GM23338 (cell line): ENCODE data around the gene TMUB1. TPM values are rescaled to one million over a fixed set of nuclear protein-coding genes. Genes with fewer than 3 reads are reported as not detected.
A peak's percentile ranks its signal among the peaks of the same experiment; 100 is the strongest.

Experiments used
- ATAC-seq: fragments of 200-7000 bp; cut with Tn5 transposase; 3 replicates; pipeline ENCODE4 v1.9.1; 2020
- DNase-seq: peaks from one replicate; pipeline ENCODE4 v3.0.0-alpha.2; 2015; ENCODE audit warnings: low spot score
- H2AFZ ChIP-seq: fragments of 200-600 bp; sonication (generic); 2 replicates; pipeline ENCODE4 v1.8.0; 2016; ENCODE audit warnings: antibody characterized with exemption, mild to moderate bottlenecking, moderate library complexity
- H3F3A ChIP-seq: fragments of 200-600 bp; sonication (generic); replicated peaks from 2 replicates; pipeline ENCODE4 v1.8.0; 2017; ENCODE audit warnings: antibody characterized with exemption, mixed run types, low read depth
- H3K27ac ChIP-seq: fragments of 200-600 bp; sonication (generic); 2 replicates; pipeline ENCODE4 v1.6.1; 2016; ENCODE audit warnings: low read depth
- H3K27me3 ChIP-seq: fragments of 200-600 bp; sonication (generic); 2 replicates; pipeline ENCODE4 v1.8.0; 2016; ENCODE audit warnings: mild to moderate bottlenecking, mixed run types, moderate library complexity; ENCODE audit not compliant: insufficient read depth
- H3K36me3 ChIP-seq: fragments of 200-600 bp; sonication (generic); 2 replicates; pipeline ENCODE4 v1.8.0; 2016; ENCODE audit warnings: mild to moderate bottlenecking; ENCODE audit not compliant: insufficient read depth
- H3K4me1 ChIP-seq: fragments of 200-600 bp; sonication (generic); 2 replicates; pipeline ENCODE4 v1.8.0; 2016; ENCODE audit warnings: mild to moderate bottlenecking, moderate library complexity; ENCODE audit not compliant: insufficient read depth
- H3K4me2 ChIP-seq: fragments of 200-600 bp; sonication (generic); 2 replicates; pipeline ENCODE4 v1.7.1; 2017; ENCODE audit warnings: mixed run types
- H3K4me3 ChIP-seq: fragments of 200-600 bp; sonication (generic); 2 replicates; pipeline ENCODE4 v1.6.1; 2016; ENCODE audit warnings: mixed run types
- H3K79me2 ChIP-seq: fragments of 200-600 bp; sonication (generic); replicated peaks from 2 replicates; pipeline ENCODE4 v1.8.0; 2017; ENCODE audit warnings: mild to moderate bottlenecking; ENCODE audit not compliant: insufficient read depth
- H3K9me2 ChIP-seq: fragments of 200-600 bp; sonication (generic); 2 replicates; pipeline ENCODE4 v1.8.0; 2017; ENCODE audit not compliant: insufficient read depth
- H4K20me1 ChIP-seq: fragments of 200-600 bp; sonication (generic); replicated peaks from 2 replicates; pipeline ENCODE4 v1.8.0; 2017; ENCODE audit warnings: mild to moderate bottlenecking; ENCODE audit not compliant: insufficient read depth
- H3K27ac Mint-ChIP-seq: 2 replicates; pipeline ENCODE4 v1.8.0; 2020; ENCODE audit warnings: inconsistent platforms, mild to moderate bottlenecking, moderate library complexity, mixed read lengths
- H3K27me3 Mint-ChIP-seq: 3 replicates; pipeline ENCODE4 v1.8.0; 2022; ENCODE audit warnings: low read depth, mild to moderate bottlenecking, moderate library complexity, mixed read lengths, inconsistent platforms; ENCODE audit not compliant: insufficient read depth, poor library complexity
- H3K36me3 Mint-ChIP-seq: 3 replicates; pipeline ENCODE4 v1.8.0; 2021; ENCODE audit warnings: low read depth, mild to moderate bottlenecking, inconsistent platforms, moderate library complexity, mixed read lengths
- H3K4me1 Mint-ChIP-seq: 3 replicates; pipeline ENCODE4 v1.8.0; 2020; ENCODE audit warnings: mild to moderate bottlenecking, inconsistent platforms, mixed read lengths
- H3K4me3 Mint-ChIP-seq: 3 replicates; pipeline ENCODE4 v1.8.0; 2021; ENCODE audit warnings: moderate library complexity, mild to moderate bottlenecking, inconsistent platforms, mixed read lengths
- H3K9me3 Mint-ChIP-seq: 3 replicates; pipeline ENCODE4 v1.8.0; 2020; ENCODE audit warnings: moderate library complexity, mild to moderate bottlenecking, inconsistent platforms, mixed read lengths
- CREB1 ChIP-seq: fragments of 250-450 bp; sonication (Bioruptor Pico); IDR thresholded peaks from 2 replicates; pipeline ENCODE4 v1.5.0; 2020; ENCODE audit warnings: low read depth, mild to moderate bottlenecking, moderate library complexity
- EZH2 ChIP-seq: fragments of 200-600 bp; sonication (generic); IDR thresholded peaks from one replicate; pipeline ENCODE4 v1.8.0; 2017; ENCODE audit warnings: antibody characterized with exemption, mild to moderate bottlenecking, low read depth; ENCODE audit not compliant: unreplicated experiment
- EZH2phosphoT487 ChIP-seq: fragments of 200-600 bp; sonication (generic); IDR thresholded peaks from one replicate; pipeline ENCODE4 v1.8.1; 2018; ENCODE audit warnings: antibody characterized with exemption; ENCODE audit not compliant: unreplicated experiment
- NANOG ChIP-seq: IDR thresholded peaks from 2 replicates; pipeline ENCODE4 v1.6.1; 2016; ENCODE audit warnings: antibody characterized with exemption, borderline replicate concordance
- POLR2AphosphoS5 ChIP-seq: IDR thresholded peaks from 2 replicates; pipeline ENCODE4 v1.6.1; 2016; ENCODE audit warnings: antibody characterized with exemption, low read depth
- STAT1 ChIP-seq: IDR thresholded peaks from one replicate; pipeline ENCODE4 v1.6.1; 2016; ENCODE audit warnings: antibody characterized with exemption; ENCODE audit not compliant: unreplicated experiment
- ZNF114 ChIP-seq: fragments of 250-450 bp; sonication (Bioruptor Pico); IDR thresholded peaks from 2 replicates; pipeline ENCODE4 v1.5.0; 2020; ENCODE audit warnings: mild to moderate bottlenecking, moderate library complexity
- polyA plus RNA-seq: library from polyadenylated mRNA; unstranded; fragments of >200 nt; fragmentation: Nextera tagmentation; extraction: Ambion mirVana; gene quantifications from 2 replicates; pipeline ENCODE4 v1.2.1, GENCODE V29; 2016
- total RNA-seq: library from RNA; depleted of rRNA; stranded (reverse); fragments of >200 nt; shearing (Covaris generic); gene quantifications from 2 replicates; pipeline ENCODE4 v1.2.3, GENCODE V29; 2014
- TF ChIP-seq, protein P1 (sequence below), 2 experiments: fragments of 200-600 bp in 1 of 2; sonication (generic) in 1 of 2; conservative IDR thresholded peaks; 2 replicates each; pipeline versions ENCODE4 v1.5.1 to v1.6.1; 2016 to 2017; ENCODE audit warnings: antibody characterized with exemption in 2 of 2, low read depth in 2 of 2, mild to moderate bottlenecking in 2 of 2, moderate library complexity in 1 of 2
- TF ChIP-seq, protein P2 (sequence below): IDR thresholded peaks from 2 replicates; pipeline ENCODE4 v1.6.1; 2016; ENCODE audit warnings: antibody characterized with exemption
- TF ChIP-seq, protein P3 (sequence below): fragments of 250-450 bp; sonication (Bioruptor Pico); IDR thresholded peaks from 2 replicates; pipeline ENCODE4 v1.5.0; 2020; ENCODE audit warnings: mild to moderate bottlenecking, moderate library complexity
- TF ChIP-seq, protein P4 (sequence below): IDR thresholded peaks from one replicate; pipeline ENCODE4 v1.6.1; 2018; ENCODE audit warnings: antibody characterized with exemption; ENCODE audit not compliant: unreplicated experiment

Gene TMUB1
- total and polyA plus RNA-seq, 2 experiments from 2014 or later, result 47.6 to 61.1 TPM

DNA sequence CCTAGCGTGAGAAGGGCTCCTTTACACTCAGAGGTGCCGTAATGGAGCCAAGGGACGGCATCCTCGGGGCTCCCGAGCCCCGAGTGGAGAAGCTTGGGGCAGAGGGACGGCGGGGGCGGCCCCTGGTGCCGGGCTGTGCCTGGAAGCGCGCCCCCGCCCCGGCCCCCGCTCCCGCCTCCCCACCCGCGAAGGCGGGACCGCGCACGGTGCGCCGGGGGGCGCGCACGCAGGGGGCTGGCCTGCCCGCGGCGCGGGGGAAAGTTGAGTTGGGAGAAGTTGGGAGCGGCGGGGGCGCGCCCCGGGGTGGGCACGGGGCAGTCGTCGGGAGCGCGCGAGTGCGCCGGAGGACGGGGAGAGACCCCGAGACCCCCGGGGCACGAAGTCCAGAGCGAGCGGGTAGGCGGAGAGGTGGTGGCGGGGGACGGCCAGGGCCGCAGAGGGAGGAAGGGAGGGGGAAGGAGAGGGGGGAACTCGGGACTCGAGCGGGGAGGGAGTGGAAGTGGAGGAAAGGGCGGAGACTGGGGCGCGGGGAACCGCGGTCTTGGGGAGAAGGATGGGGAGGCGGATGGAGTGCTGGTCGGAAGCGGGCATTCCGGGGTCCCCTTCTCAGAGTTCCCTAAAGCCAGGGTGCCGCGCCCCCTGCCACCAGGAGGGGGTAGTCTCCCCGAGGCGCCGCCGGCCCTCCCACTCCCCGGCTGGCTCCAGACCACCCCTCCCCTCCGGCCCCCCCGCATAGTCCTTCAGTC lies 23.8 kb downstream of the TMUB1 start, which contains the start of gene SLC4A2:
TSS of gene SLC4A2 (plus strand) at position 223 of the 746 bp plus-strand sequence. CDS start 2,399 bp downstream, outside the sequence.
- TF ChIP-seq, protein P1, sequence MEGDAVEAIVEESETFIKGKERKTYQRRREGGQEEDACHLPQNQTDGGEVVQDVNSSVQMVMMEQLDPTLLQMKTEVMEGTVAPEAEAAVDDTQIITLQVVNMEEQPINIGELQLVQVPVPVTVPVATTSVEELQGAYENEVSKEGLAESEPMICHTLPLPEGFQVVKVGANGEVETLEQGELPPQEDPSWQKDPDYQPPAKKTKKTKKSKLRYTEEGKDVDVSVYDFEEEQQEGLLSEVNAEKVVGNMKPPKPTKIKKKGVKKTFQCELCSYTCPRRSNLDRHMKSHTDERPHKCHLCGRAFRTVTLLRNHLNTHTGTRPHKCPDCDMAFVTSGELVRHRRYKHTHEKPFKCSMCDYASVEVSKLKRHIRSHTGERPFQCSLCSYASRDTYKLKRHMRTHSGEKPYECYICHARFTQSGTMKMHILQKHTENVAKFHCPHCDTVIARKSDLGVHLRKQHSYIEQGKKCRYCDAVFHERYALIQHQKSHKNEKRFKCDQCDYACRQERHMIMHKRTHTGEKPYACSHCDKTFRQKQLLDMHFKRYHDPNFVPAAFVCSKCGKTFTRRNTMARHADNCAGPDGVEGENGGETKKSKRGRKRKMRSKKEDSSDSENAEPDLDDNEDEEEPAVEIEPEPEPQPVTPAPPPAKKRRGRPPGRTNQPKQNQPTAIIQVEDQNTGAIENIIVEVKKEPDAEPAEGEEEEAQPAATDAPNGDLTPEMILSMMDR (conservative IDR thresholded peaks at IDR 0.05; ENCODE audit: low read depth in 2 of 2), result peak in 1 of 2 experiments; percentile 53; a peak in 3 of 4 replicates
- TF ChIP-seq STAT1 (no peak), EZH2 (no peak), POLR2AphosphoS5 (peak; percentile 64; the same call in 1 of the 2 replicates), NANOG (no peak), ZNF114 (CRISPR knock-in tag) (no peak), EZH2phosphoT487 (no peak), CREB1 (no peak)
- TF ChIP-seq, protein P2, sequence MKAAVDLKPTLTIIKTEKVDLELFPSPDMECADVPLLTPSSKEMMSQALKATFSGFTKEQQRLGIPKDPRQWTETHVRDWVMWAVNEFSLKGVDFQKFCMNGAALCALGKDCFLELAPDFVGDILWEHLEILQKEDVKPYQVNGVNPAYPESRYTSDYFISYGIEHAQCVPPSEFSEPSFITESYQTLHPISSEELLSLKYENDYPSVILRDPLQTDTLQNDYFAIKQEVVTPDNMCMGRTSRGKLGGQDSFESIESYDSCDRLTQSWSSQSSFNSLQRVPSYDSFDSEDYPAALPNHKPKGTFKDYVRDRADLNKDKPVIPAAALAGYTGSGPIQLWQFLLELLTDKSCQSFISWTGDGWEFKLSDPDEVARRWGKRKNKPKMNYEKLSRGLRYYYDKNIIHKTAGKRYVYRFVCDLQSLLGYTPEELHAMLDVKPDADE, result no peak
- TF ChIP-seq, protein P3, sequence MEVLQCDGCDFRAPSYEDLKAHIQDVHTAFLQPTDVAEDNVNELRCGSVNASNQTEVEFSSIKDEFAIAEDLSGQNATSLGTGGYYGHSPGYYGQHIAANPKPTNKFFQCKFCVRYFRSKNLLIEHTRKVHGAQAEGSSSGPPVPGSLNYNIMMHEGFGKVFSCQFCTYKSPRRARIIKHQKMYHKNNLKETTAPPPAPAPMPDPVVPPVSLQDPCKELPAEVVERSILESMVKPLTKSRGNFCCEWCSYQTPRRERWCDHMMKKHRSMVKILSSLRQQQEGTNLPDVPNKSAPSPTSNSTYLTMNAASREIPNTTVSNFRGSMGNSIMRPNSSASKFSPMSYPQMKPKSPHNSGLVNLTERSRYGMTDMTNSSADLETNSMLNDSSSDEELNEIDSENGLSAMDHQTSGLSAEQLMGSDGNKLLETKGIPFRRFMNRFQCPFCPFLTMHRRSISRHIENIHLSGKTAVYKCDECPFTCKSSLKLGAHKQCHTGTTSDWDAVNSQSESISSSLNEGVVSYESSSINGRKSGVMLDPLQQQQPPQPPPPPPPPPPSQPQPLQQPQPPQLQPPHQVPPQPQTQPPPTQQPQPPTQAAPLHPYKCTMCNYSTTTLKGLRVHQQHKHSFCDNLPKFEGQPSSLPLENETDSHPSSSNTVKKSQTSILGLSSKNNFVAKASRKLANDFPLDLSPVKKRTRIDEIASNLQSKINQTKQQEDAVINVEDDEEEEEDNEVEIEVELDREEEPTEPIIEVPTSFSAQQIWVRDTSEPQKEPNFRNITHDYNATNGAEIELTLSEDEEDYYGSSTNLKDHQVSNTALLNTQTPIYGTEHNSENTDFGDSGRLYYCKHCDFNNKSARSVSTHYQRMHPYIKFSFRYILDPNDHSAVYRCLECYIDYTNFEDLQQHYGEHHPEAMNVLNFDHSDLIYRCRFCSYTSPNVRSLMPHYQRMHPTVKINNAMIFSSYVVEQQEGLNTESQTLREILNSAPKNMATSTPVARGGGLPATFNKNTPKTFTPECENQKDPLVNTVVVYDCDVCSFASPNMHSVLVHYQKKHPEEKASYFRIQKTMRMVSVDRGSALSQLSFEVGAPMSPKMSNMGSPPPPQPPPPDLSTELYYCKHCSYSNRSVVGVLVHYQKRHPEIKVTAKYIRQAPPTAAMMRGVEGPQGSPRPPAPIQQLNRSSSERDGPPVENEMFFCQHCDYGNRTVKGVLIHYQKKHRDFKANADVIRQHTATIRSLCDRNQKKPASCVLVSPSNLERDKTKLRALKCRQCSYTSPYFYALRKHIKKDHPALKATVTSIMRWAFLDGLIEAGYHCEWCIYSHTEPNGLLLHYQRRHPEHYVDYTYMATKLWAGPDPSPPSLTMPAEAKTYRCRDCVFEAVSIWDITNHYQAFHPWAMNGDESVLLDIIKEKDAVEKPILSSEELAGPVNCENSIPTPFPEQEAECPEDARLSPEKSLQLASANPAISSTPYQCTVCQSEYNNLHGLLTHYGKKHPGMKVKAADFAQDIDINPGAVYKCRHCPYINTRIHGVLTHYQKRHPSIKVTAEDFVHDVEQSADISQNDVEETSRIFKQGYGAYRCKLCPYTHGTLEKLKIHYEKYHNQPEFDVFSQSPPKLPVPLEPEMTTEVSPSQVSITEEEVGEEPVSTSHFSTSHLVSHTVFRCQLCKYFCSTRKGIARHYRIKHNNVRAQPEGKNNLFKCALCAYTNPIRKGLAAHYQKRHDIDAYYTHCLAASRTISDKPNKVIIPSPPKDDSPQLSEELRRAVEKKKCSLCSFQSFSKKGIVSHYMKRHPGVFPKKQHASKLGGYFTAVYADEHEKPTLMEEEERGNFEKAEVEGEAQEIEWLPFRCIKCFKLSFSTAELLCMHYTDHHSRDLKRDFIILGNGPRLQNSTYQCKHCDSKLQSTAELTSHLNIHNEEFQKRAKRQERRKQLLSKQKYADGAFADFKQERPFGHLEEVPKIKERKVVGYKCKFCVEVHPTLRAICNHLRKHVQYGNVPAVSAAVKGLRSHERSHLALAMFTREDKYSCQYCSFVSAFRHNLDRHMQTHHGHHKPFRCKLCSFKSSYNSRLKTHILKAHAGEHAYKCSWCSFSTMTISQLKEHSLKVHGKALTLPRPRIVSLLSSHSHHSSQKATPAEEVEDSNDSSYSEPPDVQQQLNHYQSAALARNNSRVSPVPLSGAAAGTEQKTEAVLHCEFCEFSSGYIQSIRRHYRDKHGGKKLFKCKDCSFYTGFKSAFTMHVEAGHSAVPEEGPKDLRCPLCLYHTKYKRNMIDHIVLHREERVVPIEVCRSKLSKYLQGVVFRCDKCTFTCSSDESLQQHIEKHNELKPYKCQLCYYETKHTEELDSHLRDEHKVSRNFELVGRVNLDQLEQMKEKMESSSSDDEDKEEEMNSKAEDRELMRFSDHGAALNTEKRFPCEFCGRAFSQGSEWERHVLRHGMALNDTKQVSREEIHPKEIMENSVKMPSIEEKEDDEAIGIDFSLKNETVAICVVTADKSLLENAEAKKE (CRISPR knock-in tag), result no peak
- TF ChIP-seq, protein P4, sequence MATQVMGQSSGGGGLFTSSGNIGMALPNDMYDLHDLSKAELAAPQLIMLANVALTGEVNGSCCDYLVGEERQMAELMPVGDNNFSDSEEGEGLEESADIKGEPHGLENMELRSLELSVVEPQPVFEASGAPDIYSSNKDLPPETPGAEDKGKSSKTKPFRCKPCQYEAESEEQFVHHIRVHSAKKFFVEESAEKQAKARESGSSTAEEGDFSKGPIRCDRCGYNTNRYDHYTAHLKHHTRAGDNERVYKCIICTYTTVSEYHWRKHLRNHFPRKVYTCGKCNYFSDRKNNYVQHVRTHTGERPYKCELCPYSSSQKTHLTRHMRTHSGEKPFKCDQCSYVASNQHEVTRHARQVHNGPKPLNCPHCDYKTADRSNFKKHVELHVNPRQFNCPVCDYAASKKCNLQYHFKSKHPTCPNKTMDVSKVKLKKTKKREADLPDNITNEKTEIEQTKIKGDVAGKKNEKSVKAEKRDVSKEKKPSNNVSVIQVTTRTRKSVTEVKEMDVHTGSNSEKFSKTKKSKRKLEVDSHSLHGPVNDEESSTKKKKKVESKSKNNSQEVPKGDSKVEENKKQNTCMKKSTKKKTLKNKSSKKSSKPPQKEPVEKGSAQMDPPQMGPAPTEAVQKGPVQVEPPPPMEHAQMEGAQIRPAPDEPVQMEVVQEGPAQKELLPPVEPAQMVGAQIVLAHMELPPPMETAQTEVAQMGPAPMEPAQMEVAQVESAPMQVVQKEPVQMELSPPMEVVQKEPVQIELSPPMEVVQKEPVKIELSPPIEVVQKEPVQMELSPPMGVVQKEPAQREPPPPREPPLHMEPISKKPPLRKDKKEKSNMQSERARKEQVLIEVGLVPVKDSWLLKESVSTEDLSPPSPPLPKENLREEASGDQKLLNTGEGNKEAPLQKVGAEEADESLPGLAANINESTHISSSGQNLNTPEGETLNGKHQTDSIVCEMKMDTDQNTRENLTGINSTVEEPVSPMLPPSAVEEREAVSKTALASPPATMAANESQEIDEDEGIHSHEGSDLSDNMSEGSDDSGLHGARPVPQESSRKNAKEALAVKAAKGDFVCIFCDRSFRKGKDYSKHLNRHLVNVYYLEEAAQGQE, result no peak
- ATAC-seq, result no peak
- Histone ChIP-seq H4K20me1 (no peaks in the 10 kb centered on the region; the same call in 1 of the 2 replicates), H2AFZ (peak within 1 kb of the TSS; percentile 52), H3K4me3 (peak within 1 kb of the TSS; percentile 99), H3K27ac (no peak within 1 kb of the TSS), H3K4me1 (peaks cover 36% of the 10 kb centered on the region), H3F3A (peaks cover 14% of the 10 kb centered on the region), H3K27me3 (peaks cover 36% of the 10 kb centered on the region), H3K9me2 (no peaks in the 10 kb centered on the region), H3K4me2 (peak within 1 kb of the TSS; percentile 95), H3K36me3 (peaks cover 2% of the 10 kb centered on the region; the same call in 1 of the 2 replicates), H3K79me2 (peaks cover 11% of the 10 kb centered on the region)
- H3K9me3 Mint-ChIP-seq, result no peaks in the 10 kb centered on the region
- peak within 1 kb of the TSS; percentile 86 for H3K4me3 Mint-ChIP-seq
- H3K36me3 Mint-ChIP-seq, result peaks cover 4% of the 10 kb centered on the region; the same call in 1 of the 3 replicates
- peaks cover 47% of the 10 kb centered on the region for H3K4me1 Mint-ChIP-seq
- H3K27ac Mint-ChIP-seq, result 0 out of 2 replicates have a peak within 1 kb of the TSS, but pooled peaks have one; percentile 40
- peak; percentile 93 for DNase-seq
- peaks cover 45% of the 10 kb centered on the region for H3K27me3 Mint-ChIP-seq
